HG02642 (cell line): ENCODE data around the gene EID1.

Source experiments
- ATAC-seq: cut with Tn5 transposase; IDR thresholded peaks from one replicate; pipeline ENCODE4 v1.9.1; 2021; ENCODE audit warnings: mild to moderate bottlenecking; ENCODE audit not compliant: unreplicated experiment, poor library complexity

Gene EID1

GRCh38 chr15:48868023-48868422 is 9.9 kb upstream of the EID1 start:
- ATAC-seq: no peak

GRCh38 chr15:48868536-48868935 is 9.4 kb upstream of the EID1 start:
- no peak for ATAC-seq

- no peak for ATAC-seq
These were observed 8.0 kb upstream of the EID1 start for GRCh38 chr15:48869966-48870365.

GRCh38 chr15:48871542-48871941 is 6.4 kb upstream of the EID1 start:
- ATAC-seq: no peak

GRCh38 chr15:48872632-48873031 is 5.3 kb upstream of the EID1 start:
- ATAC-seq: no peak

GRCh38 chr15:48875241-48875960 is 2.5 kb upstream of the EID1 start:
- no peak for ATAC-seq

GRCh38 chr15:48876057-48876456 is 1.9 kb upstream of the EID1 start:
- no peak for ATAC-seq

- ATAC-seq: no peak
These were observed 2.2 kb downstream of the EID1 start for GRCh38 chr15:48880070-48880634.

- no peak for ATAC-seq
These were observed 5.8 kb downstream of the EID1 start for GRCh38 chr15:48883699-48884098.

- no peak for ATAC-seq
These were observed 9.2 kb downstream of the EID1 start for GRCh38 chr15:48887144-48887543.

GRCh38 chr15:48888191-48888590 is 10.3 kb downstream of the EID1 start:
- ATAC-seq: no peak

GRCh38 chr15:48888836-48889235 is 10.9 kb downstream of the EID1 start:
- ATAC-seq: no peak

- no peak for ATAC-seq
These were observed 12.0 kb downstream of the EID1 start for GRCh38 chr15:48889925-48890324.

- ATAC-seq: no peak
These were observed 12.5 kb downstream of the EID1 start for GRCh38 chr15:48890375-48890972.

GRCh38 chr15:48891232-48891765 is 13.4 kb downstream of the EID1 start:
- no peak for ATAC-seq

- no peak for ATAC-seq
These were observed 15.4 kb downstream of the EID1 start for GRCh38 chr15:48893311-48893710.

GRCh38 chr15:48896869-48897814 is 19.2 kb downstream of the EID1 start:
- no peak for ATAC-seq

- no peak for ATAC-seq
These were observed 20.1 kb downstream of the EID1 start for GRCh38 chr15:48898032-48898431.

GRCh38 chr15:48898446-48898845 is 20.5 kb downstream of the EID1 start:
- no peak for ATAC-seq

- ATAC-seq: no peak
These were observed 21.9 kb downstream of the EID1 start for GRCh38 chr15:48899793-48900192.

- ATAC-seq: no peak
These were observed 26.8 kb downstream of the EID1 start for GRCh38 chr15:48904758-48905157.
